ENCODE measurements around the gene ACTRT2. TPM values are rescaled to one million over a fixed set of nuclear protein-coding genes. Genes with fewer than 3 reads are reported as not detected.

Gene ACTRT2
- total RNA-seq, 2 donors from 2014 or later, result not detected

- peaks cover 0 to 2% of the 10 kb centered on the region in 2 donors for H3K36me3 Mint-ChIP-seq (ENCODE audit: insufficient read depth in 2 of 2)
- DNase-seq, result no peak
- H3K27me3 Mint-ChIP-seq (ENCODE audit: low read depth), result peaks cover 12% of the 10 kb centered on the region
- H3K9me3 Mint-ChIP-seq, result peaks cover 1 to 5% of the 10 kb centered on the region in 2 donors
- H3K27ac Mint-ChIP-seq, result no peak overlapping the region
- ATAC-seq (replicated peaks in 1 of 2), result no peak
- H3K4me1 Mint-ChIP-seq (ENCODE audit: low read depth), result no peaks in the 10 kb centered on the region
- H3K4me3 Mint-ChIP-seq, result no peak overlapping the region
Observed at GRCh38 chr1:3013371-3014049, 7.8 kb upstream of the ACTRT2 start.

- peaks cover 0 to 1% of the 10 kb centered on the region in 2 donors for H3K9me3 Mint-ChIP-seq
- no peak overlapping the region for H3K27ac Mint-ChIP-seq
- DNase-seq (no peak), ATAC-seq (replicated peaks in 1 of 2) (no peak)
- no peaks in the 10 kb centered on the region for H3K36me3 Mint-ChIP-seq (ENCODE audit: insufficient read depth in 2 of 2)
- peaks cover 12% of the 10 kb centered on the region for H3K27me3 Mint-ChIP-seq (ENCODE audit: low read depth)
- H3K4me3 Mint-ChIP-seq, result no peak overlapping the region
- no peaks in the 10 kb centered on the region for H3K4me1 Mint-ChIP-seq (ENCODE audit: low read depth)
Observed at GRCh38 chr1:3014050-3014440, 7.2 kb upstream of the ACTRT2 start.

DNA sequence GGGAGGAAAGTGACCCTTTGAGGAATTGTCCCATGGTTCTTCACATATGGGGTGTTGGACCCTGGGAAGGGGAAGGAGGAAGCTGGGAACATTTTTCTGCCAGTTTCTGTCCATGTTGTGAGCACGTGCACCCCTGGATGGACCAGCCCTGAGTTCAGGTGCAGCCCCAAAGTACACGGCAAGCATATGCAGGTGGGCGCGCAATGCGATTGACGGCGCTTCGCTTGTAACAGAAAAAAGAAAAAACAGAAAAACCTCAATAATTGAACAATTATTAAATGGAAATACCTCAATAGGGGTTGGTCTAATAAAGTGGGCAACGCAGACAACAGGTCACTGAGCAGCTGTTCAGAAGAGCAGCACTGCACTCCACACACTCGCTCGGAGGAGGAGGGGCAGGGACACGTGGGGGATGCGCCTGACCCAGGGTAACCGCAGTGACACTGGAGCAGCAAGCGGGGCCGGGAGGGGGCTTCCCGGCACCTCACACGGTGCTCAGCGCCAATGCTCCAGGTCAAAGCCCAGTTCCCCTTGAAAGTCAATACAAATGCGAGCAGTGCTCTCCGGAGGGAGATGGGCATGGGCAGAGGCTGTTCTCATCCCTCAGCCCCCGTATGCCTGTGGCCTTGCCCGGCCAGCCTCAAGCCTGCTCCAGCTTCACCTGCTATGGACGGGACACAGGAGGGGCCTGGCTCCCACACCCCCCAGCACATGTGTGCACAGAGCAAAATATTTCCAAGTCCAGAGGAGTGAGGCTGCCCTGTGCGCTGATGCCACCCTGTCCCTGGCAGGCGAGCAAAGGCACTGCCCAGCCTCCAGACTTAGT lies 6.6 kb upstream of the ACTRT2 start:
- Mint-ChIP-seq H3K9me3 (peaks cover 0 to 1% of the 10 kb centered on the region in 2 donors), H3K4me1 (ENCODE audit: low read depth) (no peaks in the 10 kb centered on the region), H3K36me3 (ENCODE audit: insufficient read depth in 2 of 2) (no peaks in the 10 kb centered on the region), H3K4me3 (no peak overlapping the region), H3K27me3 (ENCODE audit: low read depth) (peaks cover 12% of the 10 kb centered on the region), H3K27ac (no peak overlapping the region)
- ATAC-seq (replicated peaks in 1 of 2), result no peak
- no peak for DNase-seq

DNA sequence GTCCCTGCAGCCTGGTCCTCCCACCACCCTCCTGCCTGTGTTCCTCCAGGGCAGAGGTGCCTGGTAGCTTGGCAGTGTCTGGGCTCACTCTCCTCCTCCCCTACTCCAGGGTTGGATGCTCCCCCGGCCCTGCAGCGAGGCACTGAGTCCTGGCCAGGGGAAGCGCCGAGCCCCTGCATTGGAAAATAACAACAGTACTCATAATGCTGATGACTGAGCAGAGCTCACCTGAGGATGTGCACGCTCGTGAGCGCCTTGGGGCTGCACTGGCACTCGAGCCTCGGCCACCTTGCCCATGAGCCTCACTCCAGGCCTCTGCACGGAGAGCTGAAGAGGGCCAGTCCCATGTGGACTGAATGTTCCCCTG lies 6.0 kb upstream of the ACTRT2 start:
- Mint-ChIP-seq H3K27ac (no peak overlapping the region), H3K27me3 (ENCODE audit: low read depth) (peaks cover 12% of the 10 kb centered on the region)
- no peak for ATAC-seq (replicated peaks in 1 of 2)

GRCh38 chr1:3015744-3016143 lies 5.5 kb upstream of the ACTRT2 start:
- Mint-ChIP-seq H3K9me3 (peaks cover 0 to 1% of the 10 kb centered on the region in 2 donors), H3K27ac (no peak overlapping the region), H3K4me1 (ENCODE audit: low read depth) (no peaks in the 10 kb centered on the region), H3K27me3 (ENCODE audit: low read depth) (peaks cover 12% of the 10 kb centered on the region), H3K36me3 (ENCODE audit: insufficient read depth in 2 of 2) (no peaks in the 10 kb centered on the region), H3K4me3 (no peak overlapping the region)
- no peak for ATAC-seq (replicated peaks in 1 of 2)
- no peak for DNase-seq

More for the DNA sequence above, 6.0 kb upstream of the ACTRT2 start:
- no peaks in the 10 kb centered on the region for H3K36me3 Mint-ChIP-seq (ENCODE audit: insufficient read depth in 2 of 2)
- no peak overlapping the region for H3K4me3 Mint-ChIP-seq
- no peaks in the 10 kb centered on the region for H3K4me1 Mint-ChIP-seq (ENCODE audit: low read depth)
- DNase-seq, result no peak
- peaks cover 0 to 1% of the 10 kb centered on the region in 2 donors for H3K9me3 Mint-ChIP-seq

DNA sequence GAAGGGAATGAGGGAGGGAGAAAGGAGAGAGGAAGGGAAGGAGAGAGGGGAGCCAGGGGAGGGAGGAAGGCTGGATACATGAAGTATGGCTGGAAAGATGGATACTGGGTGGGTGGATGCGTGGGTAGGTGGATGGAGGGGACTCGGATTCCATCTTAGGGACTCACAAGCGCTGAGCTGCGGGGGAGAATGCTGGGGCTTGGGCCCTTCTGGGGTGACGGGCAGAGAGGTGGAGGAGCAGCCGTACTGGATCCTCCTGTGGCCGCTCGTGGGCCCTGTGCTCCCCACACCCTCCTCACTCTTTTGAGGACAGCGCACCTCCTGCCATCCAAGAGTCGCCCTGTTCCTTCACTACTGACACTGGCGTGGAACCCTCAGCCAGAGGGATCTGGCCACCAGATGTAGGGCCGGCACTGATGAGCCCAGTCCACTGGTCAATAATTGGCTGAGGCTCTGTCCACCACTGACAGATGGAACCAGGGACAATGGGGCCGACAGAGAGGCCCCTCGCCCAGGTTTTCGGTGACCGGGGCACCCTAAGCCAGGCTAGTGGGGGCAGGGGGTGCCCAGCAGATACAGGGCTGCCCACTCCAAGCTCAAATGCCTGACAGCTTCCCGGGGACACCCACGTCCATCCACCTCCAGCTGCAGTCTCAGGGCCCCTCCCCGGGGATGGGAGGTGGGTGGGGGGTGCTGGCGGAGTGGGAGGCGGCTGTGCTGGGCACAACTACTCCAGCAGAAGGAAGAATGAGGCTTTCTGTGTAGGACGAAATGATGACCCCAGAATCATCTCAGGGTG lies 4.4 kb upstream of the ACTRT2 start:
- H3K27ac Mint-ChIP-seq, result no peak overlapping the region
- no peaks in the 10 kb centered on the region for H3K4me1 Mint-ChIP-seq (ENCODE audit: low read depth)
- ATAC-seq (replicated peaks in 1 of 2) (no peak), DNase-seq (no peak)
- no peak overlapping the region for H3K4me3 Mint-ChIP-seq
- no peaks in the 10 kb centered on the region for H3K9me3 Mint-ChIP-seq
- H3K27me3 Mint-ChIP-seq (ENCODE audit: low read depth), result peaks cover 12% of the 10 kb centered on the region
- no peaks in the 10 kb centered on the region for H3K36me3 Mint-ChIP-seq (ENCODE audit: insufficient read depth in 2 of 2)

DNA sequence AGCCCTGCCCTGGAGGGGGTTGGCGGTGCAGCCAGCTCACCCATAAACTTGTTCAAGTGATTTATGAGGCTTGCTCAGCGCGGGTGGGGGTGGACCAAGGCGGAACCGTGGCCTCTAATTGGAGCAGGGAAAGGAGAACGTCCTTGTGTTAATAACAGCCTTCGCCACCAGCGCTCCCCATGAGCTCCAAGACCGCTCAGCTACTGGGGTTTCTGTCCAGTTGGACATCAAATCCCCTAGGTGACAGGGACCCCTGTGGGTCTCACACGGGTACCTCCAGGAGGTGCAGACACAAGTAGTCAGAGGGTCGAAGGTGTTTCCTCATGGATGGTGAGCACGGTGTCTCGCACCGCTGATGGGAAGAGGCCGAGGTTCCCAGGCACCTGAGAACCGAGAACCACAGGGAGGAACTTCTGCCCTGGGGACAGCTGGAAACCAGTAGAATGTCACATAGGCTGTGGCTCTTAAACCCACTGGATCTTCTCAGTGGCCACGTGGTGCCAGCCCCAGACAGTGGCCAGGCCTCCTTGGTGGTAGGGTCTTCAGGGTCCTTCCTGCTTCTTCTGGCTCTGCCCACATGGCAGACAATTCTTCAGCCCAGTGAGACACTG lies 3.7 kb upstream of the ACTRT2 start:
- Mint-ChIP-seq H3K27ac (no peak overlapping the region), H3K9me3 (no peaks in the 10 kb centered on the region), H3K4me1 (ENCODE audit: low read depth) (no peaks in the 10 kb centered on the region), H3K4me3 (no peak overlapping the region), H3K27me3 (ENCODE audit: low read depth) (peaks cover 12% of the 10 kb centered on the region), H3K36me3 (ENCODE audit: insufficient read depth in 2 of 2) (no peaks in the 10 kb centered on the region)
- ATAC-seq (replicated peaks in 1 of 2), result no peak
- DNase-seq, result no peak

DNA sequence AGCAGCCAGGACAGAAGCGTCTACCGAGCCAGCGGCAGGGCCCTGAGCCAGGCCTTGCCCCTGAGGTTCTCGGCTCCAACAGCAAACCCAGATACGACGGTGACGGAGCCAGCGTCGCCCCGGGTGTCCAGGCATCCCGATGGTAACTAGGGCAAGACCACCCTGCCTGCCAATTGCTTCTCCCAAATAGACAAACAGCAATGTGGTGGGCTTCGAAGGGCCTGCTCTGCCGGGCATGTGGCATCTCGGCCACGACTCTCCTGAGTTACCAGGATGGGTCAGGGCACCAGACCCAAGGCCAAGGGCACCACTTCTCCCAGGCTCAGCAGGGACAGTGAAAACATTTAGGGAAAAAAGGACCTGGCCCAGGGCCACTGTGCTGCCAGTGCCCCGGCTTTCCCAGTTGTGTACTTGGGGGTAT lies 3.2 kb upstream of the ACTRT2 start:
- Mint-ChIP-seq H3K9me3 (no peaks in the 10 kb centered on the region), H3K4me1 (ENCODE audit: low read depth) (no peaks in the 10 kb centered on the region), H3K27me3 (ENCODE audit: low read depth) (peaks cover 9% of the 10 kb centered on the region), H3K36me3 (ENCODE audit: insufficient read depth in 2 of 2) (no peaks in the 10 kb centered on the region), H3K4me3 (no peak overlapping the region), H3K27ac (no peak overlapping the region)
- DNase-seq (no peak), ATAC-seq (replicated peaks in 1 of 2) (no peak)

DNA sequence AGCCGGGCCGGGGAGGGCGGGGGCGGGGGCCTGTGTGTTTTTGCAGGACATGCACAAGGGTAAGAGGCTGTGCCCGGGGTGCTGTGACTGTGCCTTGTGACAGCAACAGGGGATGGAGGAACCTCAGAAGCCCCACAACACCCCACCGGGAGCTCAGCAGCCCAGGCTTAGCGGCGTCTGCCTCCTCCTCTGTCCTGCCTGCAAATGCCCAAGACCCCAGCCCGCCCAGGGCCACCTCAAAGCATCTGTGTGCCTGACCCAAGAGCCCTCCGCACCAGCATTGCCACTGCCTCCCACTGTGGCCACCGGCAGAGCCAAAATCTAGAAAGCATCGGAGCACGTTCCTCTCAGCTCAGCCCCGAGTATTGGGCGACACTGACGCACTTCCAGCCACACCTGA lies 2.7 kb upstream of the ACTRT2 start:
- no peak for DNase-seq
- no peak for ATAC-seq (replicated peaks in 1 of 2)
- H3K9me3 Mint-ChIP-seq, result no peaks in the 10 kb centered on the region
- peaks cover 4% of the 10 kb centered on the region for H3K27me3 Mint-ChIP-seq (ENCODE audit: low read depth)
- H3K4me1 Mint-ChIP-seq (ENCODE audit: low read depth), result no peaks in the 10 kb centered on the region
- H3K36me3 Mint-ChIP-seq (ENCODE audit: insufficient read depth in 2 of 2), result no peaks in the 10 kb centered on the region
- no peak overlapping the region for H3K4me3 Mint-ChIP-seq
- no peak overlapping the region for H3K27ac Mint-ChIP-seq

DNA sequence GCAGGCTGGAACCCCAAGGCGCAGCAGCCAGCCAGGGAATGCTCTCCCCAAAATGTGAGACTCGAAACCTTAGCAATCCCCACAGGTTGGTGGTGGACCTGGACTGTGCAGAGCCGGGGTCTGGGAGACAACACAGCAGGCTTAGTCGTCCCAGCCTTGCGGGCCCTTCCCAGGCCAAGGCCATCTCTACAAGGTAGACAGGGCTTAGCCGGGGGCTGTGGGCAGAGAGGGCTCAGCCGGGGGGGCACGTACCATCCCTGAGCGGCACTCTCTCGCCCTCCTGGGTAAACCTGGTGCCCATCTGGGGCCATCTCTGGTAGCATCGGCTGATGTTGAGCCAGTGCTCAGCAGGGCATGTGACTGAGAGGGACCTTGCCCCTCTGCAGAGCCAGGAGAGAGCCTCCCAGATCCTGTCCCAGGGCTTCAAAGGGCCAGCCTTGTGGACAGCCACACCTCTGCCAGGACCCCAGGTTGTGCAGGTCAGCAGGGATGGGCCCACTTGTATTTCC lies 2.2 kb upstream of the ACTRT2 start:
- no peaks in the 10 kb centered on the region for H3K36me3 Mint-ChIP-seq (ENCODE audit: insufficient read depth in 2 of 2)
- DNase-seq (no peak), ATAC-seq (replicated peaks in 1 of 2) (no peak)
- no peaks in the 10 kb centered on the region for H3K4me1 Mint-ChIP-seq (ENCODE audit: low read depth)
- no peaks in the 10 kb centered on the region for H3K27me3 Mint-ChIP-seq (ENCODE audit: low read depth)
- H3K27ac Mint-ChIP-seq, result no peak overlapping the region
- no peak overlapping the region for H3K4me3 Mint-ChIP-seq
- no peaks in the 10 kb centered on the region for H3K9me3 Mint-ChIP-seq

GRCh38 chr1:3019516-3020051 lies 1.7 kb upstream of the ACTRT2 start:
- no peak overlapping the region for H3K4me3 Mint-ChIP-seq
- no peak overlapping the region for H3K27ac Mint-ChIP-seq
- H3K9me3 Mint-ChIP-seq, result no peaks in the 10 kb centered on the region
- H3K27me3 Mint-ChIP-seq (ENCODE audit: low read depth), result no peaks in the 10 kb centered on the region
- ATAC-seq (replicated peaks in 1 of 2) (no peak), DNase-seq (no peak)
- no peaks in the 10 kb centered on the region for H3K4me1 Mint-ChIP-seq (ENCODE audit: low read depth)
- H3K36me3 Mint-ChIP-seq (ENCODE audit: insufficient read depth in 2 of 2), result no peaks in the 10 kb centered on the region

GRCh38 chr1:3020263-3020909 lies 881 bp upstream of the ACTRT2 start:
- no peaks in the 10 kb centered on the region for H3K9me3 Mint-ChIP-seq
- H3K4me3 Mint-ChIP-seq, result no peak overlapping the region
- no peaks in the 10 kb centered on the region for H3K4me1 Mint-ChIP-seq (ENCODE audit: low read depth)
- H3K27ac Mint-ChIP-seq, result no peak overlapping the region
- DNase-seq (no peak), ATAC-seq (replicated peaks in 1 of 2) (no peak)
- H3K36me3 Mint-ChIP-seq (ENCODE audit: insufficient read depth in 2 of 2), result no peaks in the 10 kb centered on the region
- H3K27me3 Mint-ChIP-seq (ENCODE audit: low read depth), result no peaks in the 10 kb centered on the region

Data from activated T-cell treated with anti-CD3 and anti-CD28 coated beads, Interleukin-2, amount 50 U/mL, for 72 hours (primary cell).